ENCODE data around the gene KCTD16. TPM values are rescaled to one million over a fixed set of nuclear protein-coding genes. Genes with fewer than 3 reads are reported as not detected.

Gene KCTD16
- total and polyA plus RNA-seq, 2 donors (not counting 1 experiment from before 2014, with no cell fraction given) = not detected

DNA sequence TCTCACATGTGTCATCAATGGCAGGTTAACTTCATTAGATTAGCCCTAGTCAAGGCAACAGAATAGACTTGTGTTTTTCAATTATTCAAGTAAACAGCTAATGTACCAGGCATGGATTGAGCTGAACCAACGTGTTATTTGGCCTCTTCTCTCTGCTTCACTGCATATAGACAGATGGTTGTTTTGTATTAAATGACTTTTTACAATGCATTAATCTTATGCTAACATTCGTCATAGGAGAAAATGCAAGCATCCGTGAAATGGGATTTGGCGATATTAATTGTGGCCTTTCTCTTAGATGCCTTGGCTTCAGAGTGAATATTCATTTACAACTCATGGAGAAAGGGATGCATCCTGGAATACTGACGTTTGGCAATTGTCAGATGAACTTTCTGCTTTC, 208.0 kb downstream of the KCTD16 start:
- ChIA-PET POLR2A (no interaction called here), CTCF (no interaction called here)
- Histone ChIP-seq H3K9me3 (ENCODE audit: control extremely low read depth in 1 of 3, control insufficient read depth in 2 of 3, insufficient read depth in 1 of 3, low read length in 2 of 3) (no peaks in the 10 kb centered on the region), H3K4me2 (replicated peaks; ENCODE audit: low read depth, low read length, poor library complexity, severe bottlenecking) (no peak overlapping the region), H4K20me1 (ENCODE audit: control insufficient read depth, insufficient read depth, low read length, poor library complexity, severe bottlenecking) (no peaks in the 10 kb centered on the region), H3K79me2 (ENCODE audit: control insufficient read depth, insufficient read depth, low read length) (no peaks in the 10 kb centered on the region), H3K4me3 (ENCODE audit: control extremely low read depth in 1 of 5, extremely low read depth in 1 of 5, insufficient read depth in 1 of 5, low read depth in 2 of 5, low read length in 4 of 5) (no peak overlapping the region), H3K9ac (ENCODE audit: low read length) (no peak overlapping the region), H3K36me3 (replicated peaks in 1 of 2; ENCODE audit: control extremely low read depth in 1 of 2, control insufficient read depth in 1 of 2, extremely low read depth in 1 of 2, insufficient read depth in 2 of 2, low read length in 1 of 2) (no peaks in the 10 kb centered on the region), H3K4me1 (ENCODE audit: control insufficient read depth in 2 of 2, insufficient read depth in 2 of 2, low read length in 2 of 2) (no peaks in the 10 kb centered on the region), H2AFZ (ENCODE audit: insufficient read depth, low read depth, low read length, poor library complexity, severe bottlenecking) (no peak overlapping the region), H3K27me3 (replicated peaks in 1 of 4; ENCODE audit: control extremely low read depth in 1 of 4, control insufficient read depth in 3 of 4, insufficient read depth in 4 of 4, low read length in 3 of 4) (no peaks in the 10 kb centered on the region), H3K27ac (ENCODE audit: low read length in 2 of 2) (no peak overlapping the region)
- no peak overlapping the region for H3K4me3 Mint-ChIP-seq
- H3K27me3 Mint-ChIP-seq = no peaks in the 10 kb centered on the region
- TF ChIP-seq EZH2 (IDR thresholded peaks at IDR 0.05; ENCODE audit: borderline replicate concordance, insufficient read depth, low read depth, low read length, poor library complexity, severe bottlenecking) = no peak
- TF ChIP-seq, protein P1, sequence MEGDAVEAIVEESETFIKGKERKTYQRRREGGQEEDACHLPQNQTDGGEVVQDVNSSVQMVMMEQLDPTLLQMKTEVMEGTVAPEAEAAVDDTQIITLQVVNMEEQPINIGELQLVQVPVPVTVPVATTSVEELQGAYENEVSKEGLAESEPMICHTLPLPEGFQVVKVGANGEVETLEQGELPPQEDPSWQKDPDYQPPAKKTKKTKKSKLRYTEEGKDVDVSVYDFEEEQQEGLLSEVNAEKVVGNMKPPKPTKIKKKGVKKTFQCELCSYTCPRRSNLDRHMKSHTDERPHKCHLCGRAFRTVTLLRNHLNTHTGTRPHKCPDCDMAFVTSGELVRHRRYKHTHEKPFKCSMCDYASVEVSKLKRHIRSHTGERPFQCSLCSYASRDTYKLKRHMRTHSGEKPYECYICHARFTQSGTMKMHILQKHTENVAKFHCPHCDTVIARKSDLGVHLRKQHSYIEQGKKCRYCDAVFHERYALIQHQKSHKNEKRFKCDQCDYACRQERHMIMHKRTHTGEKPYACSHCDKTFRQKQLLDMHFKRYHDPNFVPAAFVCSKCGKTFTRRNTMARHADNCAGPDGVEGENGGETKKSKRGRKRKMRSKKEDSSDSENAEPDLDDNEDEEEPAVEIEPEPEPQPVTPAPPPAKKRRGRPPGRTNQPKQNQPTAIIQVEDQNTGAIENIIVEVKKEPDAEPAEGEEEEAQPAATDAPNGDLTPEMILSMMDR (IDR thresholded peaks at IDR 0.05) = no peak
- no peak for ATAC-seq (ENCODE audit: low read depth)
- intact Hi-C loops (cut with micrococcal nuclease) = no loop called here
- H3K9me3 Mint-ChIP-seq (ENCODE audit: insufficient read depth) = peaks cover 2% of the 10 kb centered on the region
- no peak overlapping the region for H3K27ac Mint-ChIP-seq
- no peak for DNase-seq
- 93% methylated on average over 2 of the region's 5 CpGs for WGBS (ENCODE audit: insufficient coverage)
- no peaks in the 10 kb centered on the region for H3K4me1 Mint-ChIP-seq

DNA sequence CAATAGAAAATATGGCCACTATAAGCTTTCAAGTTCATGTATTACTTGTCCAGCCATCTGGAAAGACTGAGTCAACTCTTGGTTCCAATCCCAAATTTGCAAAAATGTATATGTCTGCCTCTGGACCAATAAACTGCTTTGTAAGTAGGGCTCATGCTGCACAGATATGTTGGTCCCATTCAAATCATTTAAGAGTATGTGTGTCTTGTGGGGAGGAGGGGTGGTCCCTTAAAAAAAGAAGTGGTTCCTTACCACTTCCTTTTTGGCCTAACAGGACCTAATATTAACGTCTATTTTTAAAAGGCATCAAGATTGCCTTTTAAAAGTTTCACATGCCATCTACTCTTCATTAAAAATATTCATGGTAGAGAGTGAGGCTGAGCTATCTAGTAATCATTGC, 214.9 kb downstream of the KCTD16 start:
- TF ChIP-seq, protein P1 (IDR thresholded peaks at IDR 0.05) = no peak
- no peak for TF ChIP-seq EZH2 (IDR thresholded peaks at IDR 0.05; ENCODE audit: borderline replicate concordance, insufficient read depth, low read depth, low read length, poor library complexity, severe bottlenecking)
- Mint-ChIP-seq H3K4me1 (no peaks in the 10 kb centered on the region), H3K27ac (no peak overlapping the region), H3K4me3 (no peak overlapping the region), H3K27me3 (no peaks in the 10 kb centered on the region), H3K9me3 (ENCODE audit: insufficient read depth) (peaks cover under 1% of the 10 kb centered on the region)
- intact Hi-C loops (cut with micrococcal nuclease) = no loop called here
- Histone ChIP-seq H3K36me3 (replicated peaks in 1 of 2; ENCODE audit: control extremely low read depth in 1 of 2, control insufficient read depth in 1 of 2, extremely low read depth in 1 of 2, insufficient read depth in 2 of 2, low read length in 1 of 2) (no peaks in the 10 kb centered on the region), H3K9ac (ENCODE audit: low read length) (no peak overlapping the region), H3K4me2 (replicated peaks; ENCODE audit: low read depth, low read length, poor library complexity, severe bottlenecking) (no peak overlapping the region), H3K79me2 (ENCODE audit: control insufficient read depth, insufficient read depth, low read length) (no peaks in the 10 kb centered on the region), H2AFZ (ENCODE audit: insufficient read depth, low read depth, low read length, poor library complexity, severe bottlenecking) (no peak overlapping the region), H3K27me3 (replicated peaks in 1 of 4; ENCODE audit: control extremely low read depth in 1 of 4, control insufficient read depth in 3 of 4, insufficient read depth in 4 of 4, low read length in 3 of 4) (no peaks in the 10 kb centered on the region), H3K27ac (ENCODE audit: low read length in 2 of 2) (no peak overlapping the region), H3K9me3 (ENCODE audit: control extremely low read depth in 1 of 3, control insufficient read depth in 2 of 3, insufficient read depth in 1 of 3, low read length in 2 of 3) (no peaks in the 10 kb centered on the region), H3K4me1 (ENCODE audit: control insufficient read depth in 2 of 2, insufficient read depth in 2 of 2, low read length in 2 of 2) (no peaks in the 10 kb centered on the region), H3K4me3 (ENCODE audit: control extremely low read depth in 1 of 5, extremely low read depth in 1 of 5, insufficient read depth in 1 of 5, low read depth in 2 of 5, low read length in 4 of 5) (no peak overlapping the region), H4K20me1 (ENCODE audit: control insufficient read depth, insufficient read depth, low read length, poor library complexity, severe bottlenecking) (no peaks in the 10 kb centered on the region)
- no CpG with 5 or more reads among the region's 1 CpG for WGBS (ENCODE audit: insufficient coverage)
- CTCF ChIA-PET = no interaction called here
- POLR2A ChIA-PET = no interaction called here
- ATAC-seq (ENCODE audit: low read depth) (no peak), DNase-seq (no peak)
